Lower lobe of right lung (tissue), 2 donors: ENCODE results near the gene TRRAP. TPM values are rescaled to one million over a fixed set of nuclear protein-coding genes. Genes with fewer than 3 reads are reported as not detected.

ENCODE experiments used
- ATAC-seq, 2 donors: fragments of 200-7000 bp; cut with Tn5 transposase; one replicate each; pipeline ENCODE4 v1.9.1; 2020 to 2022; ENCODE audit warnings: mild to moderate bottlenecking in 2 of 2, moderate library complexity in 2 of 2
- DNase-seq: peaks from one replicate; pipeline ENCODE4 v3.0.0-alpha.2; 2020
- H3K27ac ChIP-seq: fragments of 200-600 bp; one replicate; pipeline ENCODE4 v1.8.0; 2022
- H3K27me3 ChIP-seq: fragments of 200-600 bp; one replicate; pipeline ENCODE4 v1.8.0; 2022; ENCODE audit warnings: low read depth
- H3K36me3 ChIP-seq: fragments of 200-600 bp; one replicate; pipeline ENCODE4 v1.8.0; 2022; ENCODE audit warnings: mild to moderate bottlenecking
- H3K4me1 ChIP-seq: fragments of 200-600 bp; one replicate; pipeline ENCODE4 v1.8.0; 2022
- H3K4me3 ChIP-seq: fragments of 200-600 bp; one replicate; pipeline ENCODE4 v1.8.0; 2022; ENCODE audit warnings: mild to moderate bottlenecking
- H3K9me3 ChIP-seq: fragments of 200-600 bp; one replicate; pipeline ENCODE4 v1.8.0; 2022
- intact Hi-C: fragments of 100-400 bp; cut with DNase I; formaldehyde crosslinking; loops from one replicate; pipeline ENCODE4 v1.11.0; 2022
- total RNA-seq: library from RNA; stranded (reverse); fragmentation: NEBNext Ultra II Directional; extraction: Animal tissue kit (Norgen Biotek cat#: 25700); gene quantifications from one replicate; pipeline ENCODE4 v1.2.1, GENCODE V29; 2021
- TF ChIP-seq, protein P1 (sequence below): fragments of 200-600 bp; IDR thresholded peaks from one replicate; pipeline ENCODE4 v1.8.0; 2022; ENCODE audit warnings: antibody characterized with exemption, mild to moderate bottlenecking
- donor health status: DM: no; HTN: yes; CAD: no; lungs with severe emphysema.

The TRRAP gene
- total RNA-seq, 1 donor from 2014 or later, result 38.5 TPM

DNA sequence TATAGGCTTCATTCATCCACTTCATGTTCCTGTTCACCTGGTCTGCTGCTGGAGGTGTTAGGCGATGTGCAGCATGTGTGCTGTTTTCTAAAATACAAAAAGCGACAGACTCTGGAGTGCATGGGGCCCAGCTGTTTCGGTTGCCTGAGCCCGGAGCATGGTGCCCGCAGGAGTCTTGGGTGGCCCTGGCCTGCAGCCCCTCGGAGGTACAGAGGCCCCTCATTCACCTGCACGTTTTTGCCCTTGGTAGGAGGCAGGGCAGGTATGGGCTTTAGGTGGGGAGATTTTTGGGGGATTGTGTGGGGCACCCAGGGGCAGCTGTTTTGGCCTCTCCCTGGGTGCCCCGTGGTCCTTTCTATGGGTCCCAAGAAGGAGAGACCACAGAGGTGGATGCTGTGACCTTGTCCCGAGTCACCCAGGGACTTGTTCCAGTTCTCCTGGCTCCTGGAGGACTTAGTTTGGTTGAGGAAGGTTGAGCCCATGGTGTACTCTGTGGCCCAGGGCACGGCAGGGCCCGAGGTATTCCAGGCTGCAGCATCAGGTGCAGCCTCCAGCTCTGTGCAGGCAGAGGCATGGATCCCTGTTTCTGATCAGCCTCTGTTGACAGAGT lies 130.7 kb downstream of the TRRAP start:
- Histone ChIP-seq H3K4me3 (no peak overlapping the region), H3K36me3 (peaks cover 99% of the 10 kb centered on the region), H3K27me3 (no peaks in the 10 kb centered on the region), H3K27ac (peak overlapping the region; percentile 9), H3K9me3 (no peaks in the 10 kb centered on the region), H3K4me1 (no peaks in the 10 kb centered on the region)
- TF ChIP-seq, protein P1, sequence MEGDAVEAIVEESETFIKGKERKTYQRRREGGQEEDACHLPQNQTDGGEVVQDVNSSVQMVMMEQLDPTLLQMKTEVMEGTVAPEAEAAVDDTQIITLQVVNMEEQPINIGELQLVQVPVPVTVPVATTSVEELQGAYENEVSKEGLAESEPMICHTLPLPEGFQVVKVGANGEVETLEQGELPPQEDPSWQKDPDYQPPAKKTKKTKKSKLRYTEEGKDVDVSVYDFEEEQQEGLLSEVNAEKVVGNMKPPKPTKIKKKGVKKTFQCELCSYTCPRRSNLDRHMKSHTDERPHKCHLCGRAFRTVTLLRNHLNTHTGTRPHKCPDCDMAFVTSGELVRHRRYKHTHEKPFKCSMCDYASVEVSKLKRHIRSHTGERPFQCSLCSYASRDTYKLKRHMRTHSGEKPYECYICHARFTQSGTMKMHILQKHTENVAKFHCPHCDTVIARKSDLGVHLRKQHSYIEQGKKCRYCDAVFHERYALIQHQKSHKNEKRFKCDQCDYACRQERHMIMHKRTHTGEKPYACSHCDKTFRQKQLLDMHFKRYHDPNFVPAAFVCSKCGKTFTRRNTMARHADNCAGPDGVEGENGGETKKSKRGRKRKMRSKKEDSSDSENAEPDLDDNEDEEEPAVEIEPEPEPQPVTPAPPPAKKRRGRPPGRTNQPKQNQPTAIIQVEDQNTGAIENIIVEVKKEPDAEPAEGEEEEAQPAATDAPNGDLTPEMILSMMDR, result no peak
- no peak for ATAC-seq
- DNase-seq, result no peak
- intact Hi-C loops, result no loop called here

DNA sequence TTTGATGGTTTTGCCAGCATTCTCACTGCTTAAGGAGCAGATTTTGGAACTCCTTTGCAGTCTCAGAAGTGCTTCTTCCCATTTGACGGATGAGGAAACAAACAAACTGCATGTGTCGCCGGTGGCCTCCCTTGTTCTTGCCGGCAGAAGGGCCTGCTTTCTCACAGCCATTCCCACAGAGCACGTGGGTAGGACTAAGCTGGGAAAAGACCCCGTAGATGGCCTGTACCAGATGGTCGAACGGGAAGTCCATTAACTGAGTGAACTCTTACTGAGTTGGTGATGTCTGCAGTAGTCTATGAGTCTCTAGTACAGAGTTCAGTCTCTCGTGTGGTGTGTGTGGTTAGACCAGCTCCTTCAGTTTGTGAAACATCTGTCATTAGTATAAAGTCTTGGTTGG lies 131.9 kb downstream of the TRRAP start:
- Histone ChIP-seq H3K4me1 (no peaks in the 10 kb centered on the region), H3K27ac (no peak overlapping the region), H3K4me3 (no peak overlapping the region), H3K36me3 (peaks cover 99% of the 10 kb centered on the region), H3K27me3 (no peaks in the 10 kb centered on the region), H3K9me3 (no peaks in the 10 kb centered on the region)
- DNase-seq (no peak), ATAC-seq (peak in 1 of 2 donors; percentile 10)
- intact Hi-C loops, result no loop called here
- TF ChIP-seq, protein P1, result no peak

DNA sequence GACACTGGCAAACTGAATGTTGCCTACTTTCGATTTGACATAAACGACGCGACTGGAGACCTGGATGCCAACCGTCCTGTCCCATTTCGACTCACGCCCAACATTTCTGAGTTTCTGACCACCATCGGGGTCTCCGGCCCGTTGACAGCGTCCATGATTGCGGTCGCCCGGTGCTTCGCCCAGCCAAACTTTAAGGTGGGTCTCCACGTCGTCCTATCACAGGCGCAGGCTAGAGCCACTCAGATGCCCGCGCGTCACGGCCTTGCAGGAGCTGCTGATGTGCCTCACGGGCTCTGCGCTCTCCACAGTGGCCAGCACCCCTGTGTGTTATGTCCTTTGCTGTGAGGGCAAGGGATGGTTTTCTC lies 133.0 kb downstream of the TRRAP start:
- ATAC-seq, result no peak

DNA sequence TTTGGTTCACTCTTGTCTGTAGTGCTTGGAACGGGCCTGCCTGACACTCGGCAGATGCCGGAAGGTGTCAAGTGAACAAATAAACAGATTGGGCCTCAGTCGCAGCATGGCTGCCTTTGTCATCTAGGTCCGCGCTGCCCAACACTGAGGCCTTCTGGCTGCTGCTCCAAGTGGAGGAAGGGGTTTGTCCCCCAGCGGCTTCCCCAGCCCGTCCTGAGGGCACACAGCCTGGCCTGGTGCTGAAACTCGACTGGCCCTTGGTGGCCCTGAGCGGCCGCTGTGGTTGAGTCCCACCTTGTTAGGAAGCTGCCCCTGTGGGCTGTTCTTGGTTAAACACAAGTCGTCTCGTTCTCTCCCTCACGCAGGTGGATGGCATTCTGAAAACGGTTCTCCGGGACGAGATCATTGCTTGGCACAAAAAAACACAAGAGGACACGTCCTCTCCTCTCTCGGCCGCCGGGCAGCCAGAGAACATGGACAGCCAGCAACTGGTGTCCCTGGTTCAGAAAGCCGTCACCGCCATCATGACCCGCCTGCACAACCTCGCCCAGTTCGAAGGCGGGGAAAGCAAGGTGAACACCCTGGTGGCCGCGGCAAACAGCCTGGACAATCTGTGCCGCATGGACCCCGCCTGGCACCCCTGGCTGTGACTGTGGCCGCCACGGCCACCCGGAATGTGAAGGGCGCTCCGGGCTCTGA lies 133.5 kb downstream of the TRRAP start:
- TF ChIP-seq, protein P1, result no peak
- no peak for ATAC-seq
- H3K36me3 ChIP-seq, result peaks cover 88% of the 10 kb centered on the region
- H3K27me3 ChIP-seq, result no peaks in the 10 kb centered on the region
- intact Hi-C loops, result no loop called here
- H3K4me1 ChIP-seq, result no peaks in the 10 kb centered on the region
- H3K27ac ChIP-seq, result no peak overlapping the region
- H3K9me3 ChIP-seq, result no peaks in the 10 kb centered on the region
- no peak for DNase-seq
- no peak overlapping the region for H3K4me3 ChIP-seq

More for the DNA sequence above, 133.0 kb downstream of the TRRAP start:
- DNase-seq, result no peak
- Histone ChIP-seq H3K27ac (no peak overlapping the region), H3K9me3 (no peaks in the 10 kb centered on the region), H3K27me3 (no peaks in the 10 kb centered on the region), H3K36me3 (peaks cover 93% of the 10 kb centered on the region), H3K4me3 (no peak overlapping the region), H3K4me1 (no peaks in the 10 kb centered on the region)
- TF ChIP-seq, protein P1, result no peak
- intact Hi-C loops, result no loop called here

DNA sequence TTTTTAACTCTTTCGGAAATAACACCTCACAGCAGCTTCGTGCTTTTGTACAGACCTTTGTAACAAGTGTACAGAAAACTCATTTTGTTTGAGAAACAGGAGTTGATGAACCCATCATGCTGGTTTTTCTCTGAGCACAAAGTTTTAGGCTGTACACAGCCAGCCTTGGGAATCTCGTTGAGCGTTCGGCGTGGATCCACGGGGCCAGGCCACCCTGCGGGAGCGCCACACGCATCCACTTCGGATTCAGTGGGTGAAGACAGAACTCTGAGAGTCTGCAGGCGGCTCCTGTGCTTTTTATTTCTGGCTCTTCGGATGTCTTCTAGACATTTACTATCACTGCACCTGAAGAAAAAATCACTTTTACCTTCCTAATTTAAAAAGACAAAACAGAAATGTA lies 134.4 kb downstream of the TRRAP start:
- DNase-seq, result no peak
- Histone ChIP-seq H3K27ac (no peak overlapping the region), H3K27me3 (no peaks in the 10 kb centered on the region), H3K4me1 (no peaks in the 10 kb centered on the region), H3K4me3 (no peak overlapping the region), H3K9me3 (no peaks in the 10 kb centered on the region), H3K36me3 (peaks cover 81% of the 10 kb centered on the region)
- no peak for ATAC-seq
- intact Hi-C loops, result no loop called here
- TF ChIP-seq, protein P1, result no peak
